DMS79 (cell line): ENCODE data around the gene RNASE7.

Experiments
- DNase-seq: peaks from one replicate; lab custom pipeline; 2025; lab: John Stamatoyannopoulos, UW

RNASE7 gene

DNA sequence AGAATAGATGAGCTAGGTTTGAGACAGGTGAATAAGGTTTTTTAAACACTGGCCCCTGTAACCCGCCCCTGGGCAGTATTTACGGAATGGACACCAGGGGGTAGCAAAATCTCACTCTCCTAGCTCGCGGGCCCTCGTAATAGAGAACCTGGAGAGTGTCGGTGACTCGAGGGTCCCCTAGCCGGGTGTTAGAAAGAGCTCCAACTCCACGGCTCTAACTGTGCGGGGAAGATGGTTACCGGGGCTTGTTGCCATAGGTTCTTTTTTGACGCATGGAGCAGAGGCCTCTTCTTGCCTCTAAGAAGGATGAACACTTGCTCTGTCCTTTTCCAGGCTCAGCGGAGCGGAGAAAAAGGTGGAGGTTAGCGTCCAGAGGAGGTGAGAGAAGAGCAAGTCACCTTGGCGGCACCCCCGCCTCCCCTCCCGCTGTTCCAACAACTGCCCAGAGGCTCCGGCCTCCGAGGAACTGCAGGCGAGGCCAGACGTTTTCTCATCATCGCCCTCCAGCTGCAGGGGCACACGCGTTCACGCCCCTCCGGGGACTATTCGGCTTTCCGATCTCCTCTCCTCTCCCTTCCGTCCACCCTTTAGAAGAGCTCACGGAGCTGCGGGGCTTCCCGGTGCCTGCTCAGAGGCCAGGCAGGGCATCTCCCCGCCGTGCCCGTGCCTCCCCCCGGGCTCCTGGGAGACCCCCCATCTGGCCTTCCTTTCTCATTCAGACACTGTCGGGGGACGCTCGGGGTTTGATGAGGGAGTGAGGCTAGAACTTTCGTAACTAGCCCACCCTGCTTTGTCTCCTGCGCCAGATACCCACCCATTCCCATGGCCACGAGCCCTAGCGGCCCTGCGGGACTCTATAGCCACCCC lies 26.6 kb downstream of the RNASE7 start:
- DNase-seq: peak; percentile 83

DNA sequence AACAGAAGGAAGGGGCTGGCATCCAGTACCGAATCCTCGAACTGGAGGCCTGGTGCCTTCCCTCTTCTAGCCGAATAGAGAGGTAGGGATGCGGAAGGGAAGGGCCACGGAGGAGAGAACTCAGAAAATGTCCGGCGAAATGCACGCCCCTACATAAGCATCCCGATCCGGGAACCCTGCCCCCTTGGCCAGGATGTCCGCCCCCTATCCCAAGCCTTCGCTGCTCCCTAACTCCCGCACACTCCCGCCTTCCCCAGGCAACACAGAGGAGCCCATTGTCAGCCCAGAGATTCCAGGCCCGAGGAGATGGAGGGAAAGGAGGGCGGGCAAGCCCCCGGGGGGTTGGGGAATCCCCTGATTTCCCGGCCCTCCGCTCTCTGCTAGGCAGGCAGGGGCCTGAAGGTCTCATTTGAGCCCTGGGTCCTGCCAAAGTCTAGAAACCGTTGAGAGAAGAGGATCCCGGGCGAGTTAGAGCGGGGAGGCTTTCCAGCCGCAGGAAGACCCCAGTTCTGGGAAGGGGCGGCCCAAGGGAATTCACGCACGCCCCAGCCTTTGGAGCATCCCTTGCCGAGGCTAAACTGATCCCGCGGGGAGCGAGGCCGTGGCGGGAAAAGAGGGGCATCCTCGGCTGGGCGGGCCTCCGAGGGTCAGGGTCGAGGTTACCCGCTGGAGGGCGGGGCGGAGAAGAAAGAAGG lies 27.4 kb downstream of the RNASE7 start:
- DNase-seq: peak; percentile 70

DNA sequence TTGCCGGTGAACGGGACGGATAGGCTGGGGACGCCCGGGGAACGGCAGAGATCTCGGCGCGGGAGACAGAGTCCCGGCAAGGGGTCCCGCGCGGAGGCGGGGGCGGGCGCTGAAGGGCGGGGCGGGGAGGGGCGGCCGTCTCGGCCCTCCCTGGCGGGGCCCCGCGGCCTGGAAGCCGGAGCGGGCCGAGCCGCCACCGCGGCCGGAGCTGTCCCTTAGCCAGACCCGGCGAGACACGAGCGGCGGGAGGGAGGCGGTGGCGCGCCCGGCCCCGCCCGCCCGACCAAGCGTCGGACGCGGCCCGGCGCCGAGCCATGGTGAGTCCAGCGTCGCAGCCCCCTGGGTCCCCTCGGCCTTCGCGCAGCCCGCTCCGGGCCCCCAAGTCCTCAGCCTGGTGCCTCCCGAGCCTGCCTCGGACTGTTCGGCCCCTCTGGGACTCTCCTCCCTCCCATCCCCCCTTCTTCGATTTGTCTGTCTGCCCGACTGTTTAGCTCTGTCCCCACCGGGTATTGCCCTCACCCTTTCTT lies 28.0 kb downstream of the RNASE7 start, which contains the start of gene ARHGEF40:
Gene ARHGEF40, plus strand, starts transcription at position 222 of the 527 bp plus-strand sequence. Its CDS starts 93 bp downstream, at position 315.
- DNase-seq: peak; percentile 61

DNA sequence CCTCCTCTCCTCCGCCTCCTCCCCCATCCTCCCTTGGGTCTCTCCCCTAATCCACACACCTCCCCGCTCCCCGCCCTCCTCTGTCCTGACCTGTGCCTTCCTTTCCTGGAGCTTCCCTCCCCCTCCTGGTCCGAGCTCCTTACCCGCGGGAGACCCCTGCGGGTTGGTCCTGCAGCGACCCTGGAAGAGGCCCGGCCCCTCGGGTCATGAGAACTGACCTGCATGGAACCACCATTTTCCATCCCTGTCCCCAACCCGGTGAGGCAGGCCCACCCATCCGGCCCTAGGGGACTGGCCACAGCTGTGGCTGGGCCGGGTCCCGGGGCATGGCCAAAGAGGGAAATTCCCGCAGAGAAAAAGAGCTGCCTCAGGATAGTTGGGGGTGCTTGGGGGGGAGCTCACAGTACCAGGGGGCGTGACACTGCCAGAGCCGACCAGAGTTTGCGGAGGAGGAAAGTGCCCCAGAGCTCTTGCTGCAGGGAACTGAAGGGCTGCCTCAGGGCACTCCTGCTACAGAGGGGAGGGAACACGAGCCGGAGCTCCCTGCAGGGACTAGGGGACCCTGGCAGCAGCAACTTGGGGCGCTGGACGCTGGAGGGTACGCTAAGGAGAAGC lies 28.6 kb downstream of the RNASE7 start:
- DNase-seq: peak; percentile 62

DNA sequence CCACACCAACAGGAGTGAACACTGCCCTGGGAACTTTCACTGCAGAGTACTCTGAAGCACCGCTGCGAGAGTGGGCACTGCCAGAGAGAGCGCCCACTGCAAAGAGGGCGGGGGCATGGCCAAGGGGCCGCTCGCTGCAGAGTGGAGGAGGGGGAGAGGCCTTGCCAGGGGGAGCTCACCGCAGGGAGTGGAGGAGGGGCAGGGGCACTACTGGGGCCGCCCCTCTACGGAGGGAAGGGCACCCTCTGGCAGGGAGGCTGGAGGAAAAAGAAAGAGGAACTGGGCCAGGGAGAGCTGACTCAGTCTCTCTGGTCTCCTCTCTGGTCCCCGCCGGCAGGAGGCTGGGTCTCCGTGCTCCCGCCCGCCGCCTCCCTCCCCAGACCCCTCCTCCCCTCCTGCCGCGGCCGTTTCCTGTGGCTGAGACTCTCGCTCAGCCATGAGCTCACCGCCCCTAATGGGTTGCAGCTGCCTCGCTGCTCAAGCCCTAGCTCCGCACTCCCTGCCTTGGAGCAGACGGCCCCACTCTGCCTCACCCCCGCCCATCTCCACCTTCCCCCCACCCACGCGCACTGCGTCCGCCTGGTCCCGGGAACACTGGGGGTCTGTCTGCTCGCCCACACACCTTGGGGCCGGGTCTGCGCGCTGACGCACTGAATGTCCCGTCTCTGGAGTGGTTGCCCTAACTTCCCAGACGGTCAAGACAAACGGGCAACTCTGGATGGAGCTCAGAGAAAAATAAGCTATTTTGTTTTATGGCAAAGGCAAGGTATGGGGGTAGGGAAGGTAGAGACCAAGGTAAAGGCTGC lies 29.3 kb downstream of the RNASE7 start:
- DNase-seq: peak; percentile 81

DNA sequence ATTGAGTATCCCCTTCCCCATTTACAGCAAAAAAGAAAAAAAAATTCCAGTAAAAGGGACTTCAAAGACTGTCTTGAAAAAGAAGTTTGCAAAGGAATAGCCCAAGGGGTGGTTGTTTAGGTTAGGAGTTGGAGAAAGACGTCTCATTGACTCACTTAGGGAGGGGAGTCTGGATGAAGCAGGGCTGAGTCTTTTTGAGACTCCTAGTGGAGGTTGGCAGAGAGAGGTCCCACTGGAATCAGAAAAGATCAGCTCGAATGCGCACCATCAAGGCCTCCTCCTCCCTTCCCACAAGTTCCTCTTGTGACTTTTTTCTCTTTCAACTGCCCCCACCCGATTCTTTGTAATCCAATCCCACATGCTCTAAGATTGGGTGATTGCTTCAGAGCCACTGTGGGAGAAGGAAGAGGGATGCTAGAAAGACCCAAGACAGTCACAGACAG lies 29.9 kb downstream of the RNASE7 start:
- DNase-seq: no peak

DNA sequence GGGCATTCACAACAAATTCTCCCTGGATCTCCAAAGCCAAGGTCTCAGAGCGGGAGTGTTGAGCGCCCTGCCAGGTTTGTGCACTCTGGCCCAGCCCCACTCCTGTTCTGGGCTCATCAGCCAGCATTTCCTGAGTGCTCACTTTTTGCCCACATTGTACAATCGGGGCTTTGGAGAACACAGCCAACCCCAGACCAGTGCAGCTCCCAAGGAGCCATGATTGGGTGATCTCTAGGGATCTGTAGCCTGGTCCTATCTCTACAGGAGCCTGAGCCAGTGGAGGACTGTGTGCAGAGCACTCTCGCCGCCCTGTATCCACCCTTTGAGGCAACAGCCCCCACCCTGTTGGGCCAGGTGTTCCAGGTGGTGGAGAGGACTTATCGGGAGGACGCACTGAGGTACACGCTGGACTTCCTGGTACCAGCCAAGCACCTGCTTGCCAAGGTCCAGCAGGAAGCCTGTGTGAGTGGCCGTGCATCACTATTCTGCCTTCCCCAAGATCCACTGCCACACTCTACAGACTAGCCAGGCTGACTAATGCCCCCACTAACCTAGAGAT lies 30.7 kb downstream of the RNASE7 start:
- no peak for DNase-seq

DNA sequence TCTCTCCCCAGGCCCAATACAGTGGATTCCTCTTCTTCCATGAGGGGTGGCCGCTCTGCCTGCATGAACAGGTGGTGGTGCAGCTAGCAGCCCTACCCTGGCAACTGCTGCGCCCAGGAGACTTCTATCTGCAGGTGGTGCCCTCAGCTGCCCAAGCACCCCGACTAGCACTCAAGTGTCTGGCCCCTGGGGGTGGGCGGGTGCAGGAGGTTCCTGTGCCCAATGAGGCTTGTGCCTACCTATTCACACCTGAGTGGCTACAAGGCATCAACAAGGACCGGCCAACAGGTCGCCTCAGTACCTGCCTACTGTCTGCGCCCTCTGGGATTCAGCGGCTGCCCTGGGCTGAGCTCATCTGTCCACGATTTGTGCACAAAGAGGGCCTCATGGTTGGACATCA lies 31.8 kb downstream of the RNASE7 start:
- DNase-seq: no peak

DNA sequence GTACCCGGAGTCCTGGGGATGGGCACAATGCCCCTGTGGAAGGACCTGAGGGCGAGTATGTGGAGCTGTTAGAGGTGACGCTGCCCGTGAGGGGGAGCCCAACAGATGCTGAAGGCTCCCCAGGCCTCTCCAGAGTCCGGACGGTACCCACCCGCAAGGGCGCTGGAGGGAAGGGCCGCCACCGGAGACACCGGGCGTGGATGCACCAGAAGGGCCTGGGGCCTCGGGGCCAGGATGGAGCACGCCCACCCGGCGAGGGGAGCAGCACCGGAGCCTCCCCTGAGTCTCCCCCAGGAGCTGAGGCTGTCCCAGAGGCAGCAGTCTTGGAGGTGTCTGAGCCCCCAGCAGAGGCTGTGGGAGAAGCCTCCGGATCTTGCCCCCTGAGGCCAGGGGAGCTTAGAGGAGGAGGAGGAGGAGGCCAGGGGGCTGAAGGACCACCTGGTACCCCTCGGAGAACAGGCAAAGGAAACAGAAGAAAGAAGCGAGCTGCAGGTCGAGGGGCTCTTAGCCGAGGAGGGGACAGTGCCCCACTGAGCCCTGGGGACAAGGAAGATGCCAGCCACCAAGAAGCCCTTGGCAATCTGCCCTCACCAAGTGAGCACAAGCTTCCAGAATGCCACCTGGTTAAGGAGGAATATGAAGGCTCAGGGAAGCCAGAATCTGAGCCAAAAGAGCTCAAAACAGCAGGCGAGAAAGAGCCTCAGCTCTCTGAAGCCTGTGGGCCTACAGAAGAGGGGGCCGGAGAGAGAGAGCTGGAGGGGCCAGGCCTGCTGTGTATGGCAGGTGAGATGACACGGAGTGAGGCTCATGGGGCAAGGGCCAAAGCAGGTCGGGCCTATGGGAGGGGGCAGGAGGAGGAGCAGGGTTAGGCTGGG lies 32.5 kb downstream of the RNASE7 start:
- no peak for DNase-seq

DNA sequence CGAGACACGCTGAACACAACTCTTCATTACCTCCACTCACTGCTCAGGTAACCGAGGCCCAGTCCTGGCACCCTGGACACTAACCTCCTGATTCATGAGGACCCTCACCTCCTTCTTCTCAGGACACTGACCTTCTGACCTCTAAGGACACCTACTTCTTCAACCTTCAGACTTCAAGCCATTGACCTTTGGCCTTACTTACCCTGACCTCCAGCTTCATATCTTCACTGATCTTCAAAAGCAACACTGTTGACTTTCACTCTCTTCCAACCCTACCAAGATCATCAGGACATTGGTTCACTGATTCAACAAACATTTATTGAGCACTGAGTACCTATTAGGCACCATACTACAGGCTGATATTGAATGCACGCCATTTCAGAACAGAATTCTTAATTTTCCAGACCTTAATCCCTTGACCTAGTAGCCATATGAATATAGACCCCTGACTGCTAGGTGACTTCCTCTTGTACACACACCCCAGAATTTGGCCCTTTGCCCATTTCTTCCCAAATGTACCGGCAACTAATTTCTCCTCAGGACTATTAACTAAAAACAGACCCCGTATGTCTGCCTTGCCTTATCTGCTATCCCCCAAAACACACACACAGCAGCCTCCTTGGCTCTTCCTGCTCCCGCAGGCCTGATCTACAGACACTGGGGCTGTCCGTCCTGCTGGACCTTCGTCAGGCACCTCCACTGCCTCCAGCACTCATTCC lies 33.7 kb downstream of the RNASE7 start:
- DNase-seq: no peak

DNA sequence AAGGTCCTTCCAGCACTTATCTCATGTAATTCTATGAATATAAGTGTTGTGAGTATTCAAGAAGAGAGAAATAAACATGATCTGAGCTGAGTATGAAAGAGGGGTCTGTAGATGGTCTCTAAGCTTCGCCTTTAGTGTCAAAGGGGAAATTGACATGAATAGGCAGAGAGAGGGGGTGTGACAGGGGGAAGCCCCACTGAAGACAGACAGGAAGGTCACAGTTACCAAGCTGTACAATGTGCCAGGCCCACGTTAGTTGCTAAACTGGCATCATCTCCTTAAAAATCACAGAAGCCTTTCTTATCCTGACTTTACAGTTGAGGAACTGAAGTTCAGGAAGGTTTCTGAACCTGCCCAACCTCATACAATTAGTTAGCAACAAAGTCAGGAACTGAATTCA lies 35.5 kb downstream of the RNASE7 start:
- DNase-seq: no peak

DNA sequence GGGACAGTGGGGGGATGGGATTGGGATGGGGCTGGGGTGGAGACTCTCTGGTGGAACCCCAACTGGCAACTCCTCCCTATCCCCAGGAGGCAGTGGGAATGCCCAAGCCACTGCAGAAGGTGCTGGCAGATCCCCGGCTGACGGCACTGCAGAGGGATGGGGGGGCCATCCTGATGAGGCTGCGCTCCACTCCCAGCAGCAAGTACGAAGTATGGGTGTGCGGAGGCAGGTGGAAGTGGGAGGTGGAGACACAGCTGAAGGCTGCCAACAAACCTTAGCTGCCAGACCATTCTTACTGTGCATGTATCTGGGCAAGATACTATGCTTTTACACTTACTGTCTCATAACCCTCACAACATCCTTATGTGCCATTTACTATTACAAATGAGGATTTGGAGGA lies 36.1 kb downstream of the RNASE7 start:
- DNase-seq: no peak

DNA sequence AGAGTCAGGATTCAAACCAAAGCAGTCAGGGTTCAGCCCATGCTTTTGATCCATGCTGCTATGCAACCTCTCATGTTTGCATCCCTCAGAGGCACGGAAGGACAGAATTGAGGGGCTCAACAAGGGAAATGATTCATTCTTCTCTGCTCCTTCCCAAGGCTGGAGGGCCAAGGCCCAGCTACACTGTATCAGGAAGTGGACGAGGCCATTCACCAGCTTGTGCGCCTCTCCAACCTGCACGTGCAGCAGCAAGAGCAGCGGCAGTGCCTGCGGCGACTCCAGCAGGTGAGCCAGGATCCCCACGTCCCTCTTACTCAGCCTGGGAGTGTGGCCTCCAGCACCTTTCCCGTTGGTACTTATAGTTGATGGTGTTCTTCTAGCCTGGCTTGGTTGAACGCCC lies 36.6 kb downstream of the RNASE7 start:
- no peak for DNase-seq

DNA sequence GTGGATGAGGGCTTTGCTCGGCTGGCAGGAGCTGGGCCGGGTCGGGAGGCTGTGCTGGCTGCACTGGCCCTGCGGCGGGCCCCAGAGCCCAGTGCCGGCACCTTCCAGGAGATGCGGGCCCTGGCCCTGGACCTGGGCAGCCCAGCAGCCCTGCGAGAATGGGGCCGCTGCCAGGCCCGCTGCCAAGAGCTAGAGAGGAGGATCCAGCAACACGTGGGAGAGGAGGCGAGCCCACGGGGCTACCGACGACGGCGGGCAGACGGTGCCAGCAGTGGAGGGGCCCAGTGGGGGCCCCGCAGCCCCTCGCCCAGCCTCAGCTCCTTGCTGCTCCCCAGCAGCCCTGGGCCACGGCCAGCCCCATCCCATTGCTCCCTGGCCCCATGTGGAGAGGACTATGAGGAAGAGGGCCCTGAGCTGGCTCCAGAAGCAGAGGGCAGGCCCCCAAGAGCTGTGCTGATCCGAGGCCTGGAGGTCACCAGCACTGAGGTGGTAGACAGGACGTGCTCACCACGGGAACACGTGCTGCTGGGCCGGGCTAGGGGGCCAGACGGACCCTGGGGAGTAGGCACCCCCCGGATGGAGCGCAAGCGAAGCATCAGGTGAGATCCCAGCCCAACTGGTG lies 39.5 kb downstream of the RNASE7 start:
- DNase-seq: no peak

DNA sequence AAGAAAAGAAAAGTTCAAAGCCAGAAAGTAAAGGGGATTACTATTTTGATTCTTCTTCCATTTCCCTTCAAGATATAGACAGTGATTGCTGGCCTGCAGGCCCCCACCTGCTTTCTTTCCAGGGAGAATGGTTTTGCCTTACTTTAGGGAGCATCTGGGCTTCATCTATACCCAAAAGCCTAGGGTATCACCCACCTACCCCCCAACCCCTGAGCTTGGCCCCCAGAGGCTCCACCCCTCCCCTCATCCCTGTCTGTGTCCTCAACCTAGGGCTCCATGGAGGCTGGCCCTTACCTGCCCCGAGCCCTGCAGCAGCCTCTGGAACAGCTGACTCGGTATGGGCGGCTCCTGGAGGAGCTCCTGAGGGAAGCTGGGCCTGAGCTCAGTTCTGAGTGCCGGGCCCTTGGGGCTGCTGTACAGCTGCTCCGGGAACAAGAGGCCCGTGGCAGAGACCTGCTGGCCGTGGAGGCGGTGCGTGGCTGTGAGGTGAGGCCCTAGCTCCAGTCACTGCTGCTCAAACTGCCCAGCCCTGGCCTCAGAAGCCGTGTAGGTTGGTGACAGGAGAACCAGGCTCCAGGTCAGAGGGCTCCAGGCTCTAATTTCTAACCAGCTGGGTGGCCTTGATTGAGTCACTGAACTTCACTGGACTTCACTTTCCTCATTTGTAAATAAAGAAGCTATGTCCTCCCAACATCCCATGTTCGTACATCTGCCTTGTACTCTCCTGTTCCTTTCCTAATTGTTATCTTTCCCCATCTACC lies 41.6 kb downstream of the RNASE7 start:
- DNase-seq: no peak

DNA sequence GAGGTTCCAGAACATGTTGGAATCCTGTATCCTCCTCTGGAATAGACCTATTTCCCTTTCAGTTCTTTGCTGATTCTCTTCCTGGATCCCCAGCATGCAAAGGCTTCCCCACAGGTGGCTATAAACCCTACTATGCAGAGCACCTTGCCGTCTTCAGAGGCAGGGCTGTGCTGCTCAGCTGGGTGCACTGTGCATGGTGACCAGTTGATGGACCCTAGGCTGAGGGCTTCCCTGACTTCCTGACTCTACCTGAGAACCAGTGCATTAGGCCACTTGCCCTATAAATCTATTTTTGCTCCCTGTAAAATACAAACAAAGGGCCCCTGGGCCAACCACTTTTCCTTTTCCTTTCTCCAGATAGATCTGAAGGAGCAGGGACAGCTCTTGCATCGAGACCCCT lies 42.2 kb downstream of the RNASE7 start:
- DNase-seq: no peak

DNA sequence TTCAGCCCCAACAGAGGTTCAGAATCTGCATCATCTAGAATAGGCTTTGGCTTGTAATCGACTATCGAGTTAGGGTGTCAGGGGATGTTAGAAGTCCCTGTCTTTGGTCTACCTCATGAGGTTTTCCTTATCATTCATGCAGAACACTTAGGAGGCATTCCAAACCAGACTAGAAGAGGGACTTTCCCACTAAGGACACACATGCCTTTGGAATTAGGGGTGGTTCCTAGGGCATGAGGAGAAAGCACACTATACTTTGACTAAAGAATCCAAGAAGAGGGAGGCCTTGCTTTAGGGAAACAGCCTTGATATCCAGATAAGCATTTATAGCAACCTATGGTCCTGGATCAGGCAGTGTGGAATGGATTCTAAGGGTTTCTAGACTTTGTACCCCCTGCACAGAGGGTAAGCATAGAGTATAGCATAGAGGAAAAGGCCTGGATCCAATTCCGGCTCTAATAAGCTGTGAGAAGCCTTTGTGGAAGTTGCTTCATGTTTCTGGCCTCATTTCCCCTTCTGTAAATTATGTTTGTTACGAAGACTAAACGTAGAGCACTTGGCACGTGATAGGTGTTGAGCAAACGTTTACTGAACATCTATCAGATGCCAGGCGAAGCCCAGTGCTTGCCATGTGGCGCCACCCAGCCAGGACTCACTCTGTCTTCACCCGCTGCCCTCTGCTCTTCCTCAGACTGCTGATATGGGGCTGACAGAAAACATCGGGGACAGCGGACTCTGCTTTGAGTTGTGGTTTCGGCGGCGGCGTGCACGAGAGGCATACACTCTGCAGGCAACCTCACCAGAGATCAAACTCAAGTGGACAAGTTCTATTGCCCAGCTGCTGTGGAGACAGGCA lies 43.1 kb downstream of the RNASE7 start:
- DNase-seq: no peak

DNA sequence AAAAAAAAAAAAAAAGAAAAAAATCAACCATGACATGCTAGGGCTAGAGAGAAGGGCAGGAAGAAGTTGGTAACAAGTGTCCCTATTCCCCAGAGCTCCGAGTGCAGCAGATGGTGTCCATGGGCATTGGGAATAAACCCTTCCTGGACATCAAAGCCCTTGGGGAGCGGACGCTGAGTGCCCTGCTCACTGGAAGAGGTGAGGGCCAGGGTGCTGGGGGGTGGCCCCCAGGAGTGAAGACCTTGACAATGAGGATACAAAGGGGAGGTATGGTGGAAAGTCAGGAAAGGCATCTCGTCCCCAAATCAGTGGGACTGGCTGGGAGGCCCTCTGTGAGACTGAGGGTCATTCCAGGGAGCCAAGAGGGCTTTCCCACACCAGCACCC lies 44.7 kb downstream of the RNASE7 start:
- no peak for DNase-seq
